ENCODE results near the gene SDCCAG8. TPM values are rescaled to one million over a fixed set of nuclear protein-coding genes. Genes with fewer than 3 reads are reported as not detected.

The SDCCAG8 gene
- total and polyA plus RNA-seq, 2 experiments from 2014 or later: 28.0 to 66.7 TPM

DNA sequence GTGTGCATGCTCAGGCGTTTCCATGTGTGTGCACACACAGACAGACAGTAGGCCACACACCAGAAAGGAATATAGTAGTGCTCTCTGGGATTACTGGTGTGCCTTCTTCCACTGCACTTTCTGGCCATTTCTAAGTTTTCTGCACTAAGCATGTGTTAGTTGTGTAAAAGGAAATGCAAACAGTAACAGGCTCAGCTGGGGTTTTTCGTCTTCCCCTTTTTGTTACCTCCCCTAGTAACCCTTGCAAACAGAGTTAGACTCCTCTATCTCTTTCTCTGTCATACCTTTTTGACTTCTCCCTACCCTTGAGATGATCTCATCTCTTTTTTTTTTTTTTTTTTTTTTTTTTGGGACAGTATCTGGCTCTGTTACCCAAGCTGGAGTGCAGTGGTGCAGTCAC, 196.3 kb downstream of the SDCCAG8 start (continued):
- no peak for TF ChIP-seq REST (IDR thresholded peaks at IDR 0.05; ENCODE audit: unreplicated experiment)
- TF ChIP-seq EZH2phosphoT487 (IDR thresholded peaks at IDR 0.05; ENCODE audit: unreplicated experiment): no peak
- no peak for TF ChIP-seq JUNB (IDR thresholded peaks at IDR 0.05; ENCODE audit: unreplicated experiment)
- TF ChIP-seq, protein P1, sequence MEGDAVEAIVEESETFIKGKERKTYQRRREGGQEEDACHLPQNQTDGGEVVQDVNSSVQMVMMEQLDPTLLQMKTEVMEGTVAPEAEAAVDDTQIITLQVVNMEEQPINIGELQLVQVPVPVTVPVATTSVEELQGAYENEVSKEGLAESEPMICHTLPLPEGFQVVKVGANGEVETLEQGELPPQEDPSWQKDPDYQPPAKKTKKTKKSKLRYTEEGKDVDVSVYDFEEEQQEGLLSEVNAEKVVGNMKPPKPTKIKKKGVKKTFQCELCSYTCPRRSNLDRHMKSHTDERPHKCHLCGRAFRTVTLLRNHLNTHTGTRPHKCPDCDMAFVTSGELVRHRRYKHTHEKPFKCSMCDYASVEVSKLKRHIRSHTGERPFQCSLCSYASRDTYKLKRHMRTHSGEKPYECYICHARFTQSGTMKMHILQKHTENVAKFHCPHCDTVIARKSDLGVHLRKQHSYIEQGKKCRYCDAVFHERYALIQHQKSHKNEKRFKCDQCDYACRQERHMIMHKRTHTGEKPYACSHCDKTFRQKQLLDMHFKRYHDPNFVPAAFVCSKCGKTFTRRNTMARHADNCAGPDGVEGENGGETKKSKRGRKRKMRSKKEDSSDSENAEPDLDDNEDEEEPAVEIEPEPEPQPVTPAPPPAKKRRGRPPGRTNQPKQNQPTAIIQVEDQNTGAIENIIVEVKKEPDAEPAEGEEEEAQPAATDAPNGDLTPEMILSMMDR (conservative IDR thresholded peaks at IDR 0.05; ENCODE audit: low read depth in 2 of 2): no peak
- no peak for TF ChIP-seq ZNF114 (CRISPR knock-in tag; IDR thresholded peaks at IDR 0.05)
- TF ChIP-seq NANOG (IDR thresholded peaks at IDR 0.05; ENCODE audit: borderline replicate concordance): no peak
- TF ChIP-seq STAT1 (IDR thresholded peaks at IDR 0.05; ENCODE audit: unreplicated experiment): no peak
- TF ChIP-seq POLR2AphosphoS5 (IDR thresholded peaks at IDR 0.05; ENCODE audit: low read depth): no peak

DNA sequence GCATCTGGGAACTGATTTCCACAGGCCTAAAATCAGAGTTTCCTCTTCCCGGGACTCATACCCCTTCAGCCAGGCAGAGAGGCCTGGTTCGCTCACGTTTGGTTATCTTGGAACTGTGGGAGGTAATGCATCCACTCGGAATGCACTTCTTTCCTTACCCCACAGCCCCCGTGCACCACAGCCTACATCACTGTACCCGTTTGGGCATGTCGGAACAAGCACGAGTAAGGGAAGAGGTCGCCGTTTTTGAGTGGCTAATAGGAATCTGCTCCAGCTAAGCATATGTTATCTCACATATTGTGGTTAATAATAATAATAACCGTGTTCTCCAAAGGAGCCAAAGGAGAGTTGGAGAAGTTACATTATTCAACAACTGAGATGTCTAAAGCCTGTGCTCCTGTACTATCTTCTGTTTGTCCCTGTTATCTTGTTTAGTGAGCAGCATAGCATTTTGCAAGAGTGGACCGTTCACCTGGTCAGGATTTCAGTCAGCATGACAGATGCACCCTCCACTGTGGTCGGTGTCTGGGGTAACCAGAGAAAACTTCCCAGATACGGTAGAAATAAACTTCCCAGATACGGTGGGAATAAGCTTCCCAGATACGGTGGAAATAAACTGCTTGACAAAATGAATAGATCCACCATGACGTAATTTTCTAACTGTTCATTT, 198.6 kb downstream of the SDCCAG8 start:
- ATAC-seq: no peak
- Histone ChIP-seq H3K9me2 (ENCODE audit: insufficient read depth) (no peaks in the 10 kb centered on the region), H3K4me1 (ENCODE audit: insufficient read depth) (no peaks in the 10 kb centered on the region), H3K27ac (ENCODE audit: low read depth) (no peak overlapping the region), H4K20me1 (replicated peaks; ENCODE audit: insufficient read depth) (no peaks in the 10 kb centered on the region), H2AFZ (no peak overlapping the region), H3K4me3 (no peak overlapping the region), H3K79me2 (replicated peaks; ENCODE audit: insufficient read depth) (no peaks in the 10 kb centered on the region), H3K36me3 (ENCODE audit: insufficient read depth) (no peaks in the 10 kb centered on the region), H3F3A (replicated peaks; ENCODE audit: low read depth) (no peaks in the 10 kb centered on the region), H3K4me2 (no peak overlapping the region), H3K27me3 (ENCODE audit: insufficient read depth) (no peaks in the 10 kb centered on the region)
- H3K9me3 Mint-ChIP-seq: no peaks in the 10 kb centered on the region
- peak overlapping the region; percentile 36 for H3K27ac Mint-ChIP-seq
- TF ChIP-seq EZH2 (IDR thresholded peaks at IDR 0.05; ENCODE audit: low read depth, unreplicated experiment) (no peak), CREB1 (CRISPR knock-in tag; IDR thresholded peaks at IDR 0.05; ENCODE audit: low read depth) (no peak)
- H3K27me3 Mint-ChIP-seq (ENCODE audit: insufficient read depth, low read depth, poor library complexity): peaks cover 2% of the 10 kb centered on the region
- DNase-seq (ENCODE audit: low spot score): no peak
- H3K36me3 Mint-ChIP-seq (ENCODE audit: low read depth): no peaks in the 10 kb centered on the region
- no peaks in the 10 kb centered on the region; the same call in 2 of the 3 replicates for H3K4me1 Mint-ChIP-seq
- no peak overlapping the region for H3K4me3 Mint-ChIP-seq

Data from GM23338 (cell line).